K562 (cell line): ENCODE results near the gene NEURL2. TPM values are rescaled to one million over a fixed set of nuclear protein-coding genes. Genes with fewer than 3 reads are reported as not detected.

Source experiments
- BMI1 ChIP-seq: fragments of 150-350 bp; IDR thresholded peaks from 2 replicates; pipeline ENCODE4 v1.6.1; 2014; ENCODE audit warnings: low read length
- CHD4 ChIP-seq: fragments of 200-600 bp; sonication (generic); IDR thresholded peaks from 3 replicates; pipeline ENCODE4 v1.6.1; 2012; ENCODE audit warnings: low read depth, mild to moderate bottlenecking, mixed read lengths, low read length, inconsistent platforms; ENCODE audit not compliant: insufficient read depth, insufficient replicate concordance, poor library complexity, severe bottlenecking
- DIDO1 ChIP-seq: fragments of 450-650 bp; IDR thresholded peaks from 2 replicates; pipeline ENCODE4 v1.6.1; 2016; ENCODE audit warnings: low read depth, missing biosample characterization, missing genetic modification characterization
- E2F6 ChIP-seq, 2 experiments: IDR thresholded peaks; 2 replicates each; pipeline ENCODE4 v1.6.1; 2011; ENCODE audit warnings: borderline replicate concordance in 1 of 2, control low read depth in 1 of 2, low read depth in 1 of 2, low read length in 1 of 2, mild to moderate bottlenecking in 1 of 2, mixed read lengths in 1 of 2, moderate library complexity in 1 of 2; ENCODE audit not compliant: insufficient read depth in 1 of 2, insufficient read length in 1 of 2, poor library complexity in 1 of 2, severe bottlenecking in 1 of 2; ENCODE audit errors: extremely low read depth in 1 of 2
- ESRRA ChIP-seq: fragments of 450-650 bp; IDR thresholded peaks from 2 replicates; pipeline ENCODE4 v1.6.1; 2014; ENCODE audit warnings: low read depth, mild to moderate bottlenecking, moderate library complexity, borderline replicate concordance
- MCM3 ChIP-seq: fragments of 450-650 bp; IDR thresholded peaks from 2 replicates; pipeline ENCODE4 v1.6.1; 2016
- MEF2D ChIP-seq: conservative IDR thresholded peaks from 2 replicates; pipeline ENCODE4 v1.6.1; 2016; ENCODE audit warnings: low read depth, missing genetic modification characterization, missing compliant biosample characterization
- MEIS2 ChIP-seq: fragments of 450-650 bp; IDR thresholded peaks from 2 replicates; pipeline ENCODE4 v1.6.1; 2014; ENCODE audit warnings: mild to moderate bottlenecking; ENCODE audit not compliant: partially characterized antibody
- PTBP1 ChIP-seq: fragments of 200-400 bp; formaldehyde crosslinking; IDR thresholded peaks from 2 replicates; pipeline ENCODE4 v1.6.1; 2017; ENCODE audit warnings: low read depth, low read length
- RBM34 ChIP-seq: fragments of 200-400 bp; formaldehyde crosslinking; IDR thresholded peaks from 2 replicates; pipeline ENCODE4 v1.6.1; 2018; ENCODE audit warnings: low read length, borderline replicate concordance; ENCODE audit not compliant: insufficient read depth
- REST ChIP-seq, 2 experiments: fragments of 450-650 bp; formaldehyde crosslinking in 1 of 2; IDR thresholded peaks; 2 replicates each; pipeline versions ENCODE4 v1.4.0 to v1.6.1; 2014 to 2020; ENCODE audit warnings: mild to moderate bottlenecking in 2 of 2, borderline replicate concordance in 1 of 2, low read depth in 1 of 2
- SLC30A9 ChIP-seq: fragments of 250-450 bp; sonication (Bioruptor Pico); IDR thresholded peaks from 2 replicates; pipeline ENCODE4 v1.8.0; 2022; ENCODE audit warnings: mild to moderate bottlenecking, moderate library complexity
- SNIP1 ChIP-seq: fragments of 450-650 bp; IDR thresholded peaks from 2 replicates; pipeline ENCODE4 v1.7.1; 2017; ENCODE audit warnings: low read depth, mild to moderate bottlenecking
- SUPT5H ChIP-seq: fragments of 450-650 bp; IDR thresholded peaks from 2 replicates; pipeline ENCODE4 v1.6.1; 2016
- ZBTB26 ChIP-seq: fragments of 450-650 bp; formaldehyde crosslinking; IDR thresholded peaks from 2 replicates; pipeline ENCODE4 v1.4.0; 2022; ENCODE audit warnings: missing genetic modification characterization
- ZNF696 ChIP-seq: fragments of 250-450 bp; sonication (Bioruptor Pico); conservative IDR thresholded peaks from 2 replicates; pipeline ENCODE4 v1.4.0; 2020; ENCODE audit warnings: mild to moderate bottlenecking, moderate library complexity
- polyA plus RNA-seq, 8 experiments: library from polyadenylated mRNA; depleted of rRNA in 4 of 8; stranded (reverse) in 5 of 8; unstranded in 3 of 8; fragments of >200 nt; fragmentation: Nextera tagmentation in 2 of 8; fragmentation: Illumina TruSeq in 1 of 8; extraction: Ambion mirVana in 2 of 8; extraction: Trizol in 1 of 8; gene quantifications; 2 replicates each; pipeline versions ENCODE4 v1.2.1 to v1.2.3, GENCODE V29; 2011 to 2014; ENCODE audit warnings: inconsistent platforms in 1 of 8, missing spikeins in 1 of 8
- total RNA-seq, 7 experiments: library from RNA; depleted of rRNA in 6 of 7; stranded (reverse); fragments of >200 nt in 6 of 7; fragmentation: Illumina TruSeq in 2 of 7; extraction: Trizol in 2 of 7; gene quantifications; 2 replicates each; pipeline versions ENCODE4 v1.2.1 to v1.2.3, GENCODE V29; 2011 to 2021; ENCODE audit warnings: low replicate concordance in 1 of 7
- TF ChIP-seq, protein P1 (sequence below): fragments of 250-450 bp; sonication (Bioruptor Pico); IDR thresholded peaks from 2 replicates; pipeline ENCODE4 v1.5.1; 2021; ENCODE audit warnings: mild to moderate bottlenecking

NEURL2 gene
- total and polyA plus RNA-seq, 9 of the 15 experiments (the other 6 are each of a cell fraction or from before 2014, with no cell fraction given) = 0.22 to 1.9 (median 0.50) TPM; not detected in 1

GRCh38 chr20:45850926-45851325 lies 40.1 kb downstream of the NEURL2 start (continued):
- TF ChIP-seq E2F6 (IDR thresholded peaks at IDR 0.05; ENCODE audit: borderline replicate concordance in 1 of 2, extremely low read depth in 1 of 2, insufficient read depth in 1 of 2, insufficient read length in 1 of 2, low read depth in 1 of 2, low read length in 1 of 2, poor library complexity in 1 of 2, severe bottlenecking in 1 of 2) (no peak), BMI1 (no peak), MEIS2 (peak; percentile 88), ZNF696 (CRISPR knock-in tag) (no peak), REST (IDR thresholded peaks at IDR 0.05; ENCODE audit: borderline replicate concordance) (0 out of 2 replicates have a peak, but pooled peaks have one; percentile 15), REST (CRISPR knock-in tag; IDR thresholded peaks at IDR 0.05; ENCODE audit: low read depth) (no peak), PTBP1 (no peak), RBM34 (no peak), SNIP1 (no peak), DIDO1 (tag) (no peak), SLC30A9 (CRISPR knock-in tag) (no peak), SUPT5H (no peak), MEF2D (tag) (no peak), MCM3 (no peak), ESRRA (peak; percentile 84; the same call in 1 of the 2 replicates), CHD4 (no peak), ZBTB26 (CRISPR knock-in tag) (no peak)
- TF ChIP-seq, protein P1, sequence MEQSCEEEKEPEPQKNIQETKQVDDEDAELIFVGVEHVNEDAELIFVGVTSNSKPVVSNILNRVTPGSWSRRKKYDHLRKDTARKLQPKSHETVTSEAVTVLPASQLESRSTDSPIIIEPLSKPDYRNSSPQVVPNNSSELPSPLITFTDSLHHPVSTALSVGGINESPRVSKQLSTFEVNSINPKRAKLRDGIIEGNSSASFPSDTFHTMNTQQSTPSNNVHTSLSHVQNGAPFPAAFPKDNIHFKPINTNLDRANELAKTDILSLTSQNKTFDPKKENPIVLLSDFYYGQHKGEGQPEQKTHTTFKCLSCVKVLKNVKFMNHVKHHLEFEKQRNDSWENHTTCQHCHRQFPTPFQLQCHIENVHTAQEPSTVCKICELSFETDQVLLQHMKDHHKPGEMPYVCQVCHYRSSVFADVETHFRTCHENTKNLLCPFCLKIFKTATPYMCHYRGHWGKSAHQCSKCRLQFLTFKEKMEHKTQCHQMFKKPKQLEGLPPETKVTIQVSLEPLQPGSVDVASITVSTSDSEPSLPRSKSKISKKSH (CRISPR knock-in tag) = no peak
